8988T (cell line): ENCODE data around the gene MIER1.

Source experiments
- DNase-seq: peaks from one replicate; pipeline ENCODE4 v3.0.0; 2011

MIER1 gene

DNA sequence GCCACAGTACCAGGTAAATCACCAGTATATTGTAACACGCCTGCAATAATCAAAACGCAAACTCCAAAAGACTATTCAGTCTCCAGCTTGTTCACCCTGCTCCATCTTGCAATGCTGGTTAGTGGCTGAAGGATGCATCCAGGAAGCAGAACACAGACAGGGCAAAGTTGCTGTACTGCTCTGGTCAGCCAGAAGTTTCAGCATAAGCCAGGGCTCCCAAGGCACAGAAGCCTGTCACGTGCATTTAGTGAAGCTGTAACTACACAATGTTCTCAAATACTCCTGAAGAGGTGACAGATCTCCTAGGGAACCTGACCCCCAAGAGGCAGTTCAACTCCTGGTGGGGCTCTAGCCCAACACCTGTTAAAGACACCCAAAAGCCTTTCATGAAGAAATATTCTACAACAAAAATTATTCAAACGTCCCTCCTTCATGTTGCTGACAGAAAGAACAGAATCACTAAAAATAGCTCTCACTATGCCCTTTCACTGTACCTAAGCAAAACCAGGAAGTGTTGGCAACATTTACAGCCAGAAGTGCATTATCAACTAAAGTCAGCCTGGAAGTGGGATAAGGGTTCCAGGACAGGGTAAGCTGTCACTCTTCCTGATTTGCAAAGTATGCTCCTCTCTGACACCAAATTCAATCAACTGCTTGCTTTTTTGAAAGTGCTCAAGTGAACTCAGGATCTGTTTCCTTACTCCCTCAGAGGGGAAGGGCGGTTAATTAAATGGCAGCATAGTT, 77.1 kb downstream of the MIER1 start:
- DNase-seq, result no peak

DNA sequence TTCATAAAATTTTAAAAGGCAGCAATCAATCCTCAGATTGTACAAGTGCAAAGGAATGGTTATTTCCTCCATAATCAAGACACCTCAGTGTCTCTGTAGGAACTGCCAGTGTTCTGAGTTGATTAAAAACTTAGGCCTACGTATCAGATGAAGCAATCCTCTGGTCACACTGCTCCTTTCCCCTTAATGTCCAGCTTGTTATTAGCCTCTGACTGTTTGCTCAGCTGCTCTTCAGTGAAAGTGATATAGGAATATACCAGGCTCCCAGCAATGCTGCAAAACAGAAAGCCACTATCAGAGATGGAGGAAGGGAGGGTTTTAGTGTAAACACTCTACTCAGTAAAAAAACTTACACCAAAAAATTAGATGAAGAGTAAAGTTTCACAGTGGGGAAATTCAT, 79.4 kb downstream of the MIER1 start:
- DNase-seq, result no peak

DNA sequence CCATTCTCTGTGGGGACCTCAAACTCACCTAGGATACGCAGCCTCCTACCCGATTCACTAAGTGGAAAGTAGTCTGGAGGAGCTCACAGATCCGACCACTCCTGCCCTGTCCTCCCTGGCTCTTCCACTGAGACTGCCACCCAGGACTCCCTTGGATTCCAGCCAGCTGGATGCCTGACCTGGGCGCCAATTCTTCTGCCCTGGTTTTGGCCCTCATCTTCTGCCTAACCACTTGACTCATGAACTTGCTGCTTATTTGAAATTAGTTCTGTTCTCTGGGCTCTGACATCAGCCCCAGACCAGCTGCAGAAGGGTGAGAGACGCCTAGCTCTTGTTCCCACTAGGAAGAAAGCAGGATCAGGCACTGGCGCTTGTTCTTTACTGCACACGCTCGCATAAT, 80.3 kb downstream of the MIER1 start:
- DNase-seq, result no peak

DNA sequence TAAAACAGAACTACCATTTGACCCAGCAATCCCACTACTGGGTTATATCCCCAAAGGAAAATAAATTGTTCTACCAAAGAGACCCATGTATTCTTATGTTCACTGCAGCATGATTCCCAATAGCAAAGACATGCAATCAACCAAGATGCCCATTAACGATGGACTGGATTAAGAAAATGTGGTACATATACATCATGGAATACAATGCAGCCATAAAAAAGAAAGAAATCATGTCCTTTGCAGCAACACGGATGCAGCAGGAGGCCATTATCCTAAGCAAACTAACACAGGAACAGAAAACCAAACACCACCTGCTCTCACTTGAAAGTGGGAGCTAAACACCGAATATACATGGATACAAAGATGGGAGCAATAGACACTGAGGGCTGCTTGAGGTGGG, 85.0 kb downstream of the MIER1 start:
- DNase-seq, result no peak

DNA sequence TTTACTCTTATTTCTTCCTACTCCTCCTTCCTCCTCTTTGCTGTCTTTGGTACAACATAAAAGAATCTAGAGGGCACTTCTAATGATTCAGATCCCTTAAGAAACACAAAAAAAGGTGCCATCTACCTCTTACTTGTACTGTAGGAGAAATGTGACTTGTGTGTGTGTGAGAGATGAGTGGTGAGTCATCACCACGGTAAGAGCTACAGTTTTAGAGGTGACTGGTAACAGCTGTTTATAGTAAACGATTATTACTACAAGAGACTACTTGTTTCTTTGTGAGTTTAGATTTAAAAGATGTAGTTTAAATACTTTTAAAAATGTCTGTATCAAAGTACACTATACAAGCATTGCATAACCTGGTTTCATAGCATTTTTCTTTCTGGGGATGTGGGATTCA, 88.8 kb downstream of the MIER1 start:
- no peak for DNase-seq

DNA sequence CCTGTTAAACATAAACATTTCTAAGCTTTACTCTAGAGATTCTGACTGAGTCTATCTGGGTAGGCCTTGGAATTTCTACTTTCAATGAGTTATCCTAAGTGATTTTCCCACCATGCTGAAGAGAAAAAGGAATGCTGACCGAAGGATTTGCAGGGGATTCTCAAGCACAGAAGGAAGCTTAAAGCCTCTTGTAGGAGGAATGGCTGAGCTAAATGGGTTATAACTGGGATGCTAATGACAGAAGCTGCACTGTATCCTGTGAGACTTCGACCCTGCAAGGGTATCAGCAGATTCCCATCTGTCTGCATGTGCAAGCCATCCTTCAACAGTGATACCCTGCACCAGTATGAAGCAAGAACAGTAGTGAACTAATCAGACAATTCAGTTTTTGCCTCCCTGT, 93.8 kb downstream of the MIER1 start:
- no peak for DNase-seq

DNA sequence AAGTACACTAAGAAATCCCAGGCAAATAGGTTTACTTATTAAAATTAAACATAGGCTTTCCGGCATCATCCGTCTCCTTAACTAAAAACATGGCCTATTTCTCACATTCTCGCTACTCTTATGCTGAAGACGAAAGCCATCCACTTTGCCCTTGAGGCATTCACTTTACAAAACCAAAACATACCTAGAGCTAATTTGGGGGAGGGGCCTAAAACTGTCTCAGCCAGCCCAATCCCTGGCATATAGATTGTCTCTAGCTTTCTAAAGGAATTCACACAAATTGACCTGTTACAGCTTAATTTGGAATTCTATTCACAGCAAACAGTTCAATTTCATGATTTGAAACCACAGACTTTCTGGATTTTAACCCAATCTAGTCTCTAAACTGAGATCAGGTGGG, 94.3 kb downstream of the MIER1 start:
- DNase-seq, result no peak

DNA sequence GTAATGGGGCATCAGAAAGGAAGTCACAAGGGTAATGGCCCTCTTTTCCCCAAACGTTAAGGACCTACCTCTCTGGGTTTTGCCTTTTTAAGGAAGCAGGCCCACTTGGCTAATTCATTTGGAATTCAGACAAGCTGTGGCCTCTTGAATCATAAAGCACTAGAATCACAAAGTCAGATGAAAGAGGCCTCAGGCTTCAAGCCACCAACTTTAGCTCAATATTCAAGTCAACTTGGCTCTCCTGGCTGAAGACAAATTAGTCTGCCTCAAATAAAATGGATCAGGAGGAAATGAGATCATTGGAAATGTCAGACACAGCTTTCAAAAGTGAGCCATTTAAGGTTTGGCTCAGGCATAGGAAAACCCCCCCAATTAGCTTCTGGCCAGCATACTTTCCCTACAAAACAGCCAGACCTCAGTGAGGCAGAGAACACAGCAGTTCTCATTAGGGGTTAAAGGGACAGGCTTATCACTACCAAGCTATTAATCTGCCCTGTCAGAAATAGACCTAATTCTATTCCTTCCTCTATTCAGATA, 94.9 kb downstream of the MIER1 start:
- DNase-seq, result no peak

DNA sequence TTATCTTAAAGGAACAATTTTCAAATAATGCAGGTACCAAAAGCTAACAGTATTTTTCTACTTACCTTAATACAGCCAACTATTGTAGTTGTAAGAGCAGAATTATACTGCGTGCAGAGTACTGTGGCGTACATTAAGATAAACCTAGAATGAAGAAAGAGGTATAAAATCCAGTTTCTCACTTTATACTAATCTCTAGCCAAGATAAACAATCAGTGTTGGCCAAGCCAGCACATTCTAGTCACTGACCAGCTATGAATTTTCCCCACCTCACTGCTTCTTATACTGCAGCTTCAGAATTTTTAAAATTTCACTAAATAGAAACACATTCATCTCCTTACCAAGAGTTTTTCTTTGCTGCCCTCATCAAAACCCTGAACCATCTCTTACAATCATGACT, 95.5 kb downstream of the MIER1 start:
- no peak for DNase-seq

DNA sequence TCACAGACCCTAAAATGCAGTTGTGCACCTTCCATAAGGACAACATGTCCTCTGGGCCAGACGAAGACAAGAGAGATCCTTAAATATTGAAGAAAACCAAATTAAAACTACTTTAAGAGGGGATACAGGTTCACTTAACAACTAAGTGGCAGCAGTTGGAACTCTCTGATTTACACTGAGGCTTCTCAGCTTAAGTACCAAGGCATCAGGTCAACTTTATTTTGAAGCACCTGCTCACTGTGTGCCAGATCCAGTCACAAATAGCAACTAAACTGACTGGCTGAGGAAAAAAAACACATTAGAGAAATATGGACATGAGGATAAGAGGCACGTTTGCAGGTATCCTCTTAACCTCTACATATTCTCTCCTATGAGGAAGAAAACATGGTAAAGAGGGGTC, 96.0 kb downstream of the MIER1 start:
- DNase-seq, result no peak

DNA sequence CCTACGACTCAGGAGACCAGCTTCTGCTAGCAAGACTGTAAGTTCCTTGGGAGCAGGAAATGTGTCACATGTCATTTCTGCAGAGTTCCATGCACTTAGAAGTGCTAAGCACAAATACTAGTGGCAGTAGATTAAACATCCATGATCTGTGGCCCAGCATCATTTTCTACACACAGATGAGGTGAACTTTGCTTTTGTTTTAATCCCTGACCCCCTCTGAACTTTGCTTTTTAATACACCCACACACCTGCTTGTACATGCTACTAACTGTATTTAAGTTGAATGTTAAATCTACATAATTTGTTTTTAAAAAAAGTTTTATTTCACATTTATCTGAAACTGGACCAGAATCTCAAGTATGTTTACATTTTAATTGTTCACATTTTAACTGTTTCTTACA, 104.7 kb downstream of the MIER1 start:
- DNase-seq, result no peak

DNA sequence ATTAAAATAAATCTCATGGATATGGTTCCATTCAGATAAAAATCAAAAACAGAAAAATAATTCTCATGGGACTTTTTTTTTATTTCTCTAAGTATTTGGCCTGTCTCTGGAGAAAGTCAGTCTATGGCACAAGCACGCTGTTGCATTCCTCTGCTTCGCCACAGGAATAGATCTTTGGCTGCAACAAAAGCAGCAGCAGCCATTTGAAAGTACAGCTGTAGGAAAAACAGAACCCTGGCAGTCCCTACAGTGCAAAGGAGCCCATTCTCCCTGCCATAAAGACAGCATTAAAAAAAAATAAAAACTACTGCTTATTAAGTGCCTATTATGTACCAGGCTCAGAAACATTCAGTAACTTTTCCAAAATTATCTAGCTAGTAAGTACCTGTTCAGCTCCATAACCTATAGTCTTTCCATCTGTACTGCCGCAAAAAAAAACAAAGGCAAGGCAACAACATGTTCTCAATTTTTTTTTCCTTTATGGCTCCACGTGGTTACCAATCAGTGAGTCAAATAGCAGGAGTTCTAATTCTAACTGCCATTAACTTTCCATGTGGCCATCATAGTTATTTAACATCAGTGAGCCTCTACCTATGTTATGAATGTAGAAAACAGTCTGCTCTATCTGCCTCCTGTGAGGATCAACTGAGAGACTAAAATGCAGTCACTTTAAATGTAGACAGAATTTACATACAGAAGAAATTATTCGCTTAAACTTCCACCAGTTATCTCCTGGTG, 106.5 kb downstream of the MIER1 start:
- DNase-seq, result no peak

DNA sequence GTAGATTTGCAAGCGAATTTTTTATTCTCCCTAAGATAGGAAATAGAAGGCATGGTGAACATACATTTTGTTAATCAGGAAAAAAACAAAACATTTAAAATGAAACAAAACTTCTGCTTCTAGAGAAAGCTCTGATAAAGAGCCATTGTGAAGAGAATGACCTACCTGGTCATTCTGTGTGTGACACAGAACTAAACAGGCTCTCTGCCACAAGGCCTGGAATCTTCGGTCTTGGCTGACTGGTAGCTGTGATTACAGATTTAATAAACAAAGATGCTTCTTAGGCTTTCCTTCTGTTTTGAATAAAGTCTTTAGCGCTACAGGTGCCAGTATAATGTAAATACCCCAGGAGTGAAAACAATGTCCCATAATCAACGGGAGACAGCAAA, 107.1 kb downstream of the MIER1 start:
- no peak for DNase-seq
